Measurements from ENCODE around the gene POLD1.
A peak's percentile ranks its signal among the peaks of the same experiment; 100 is the strongest.
"Not testable (repeated sequence)": the region's sequence is repeated elsewhere in the genome, so short reads cannot be mapped to it uniquely, and the experiment has no call there.

The POLD1 gene

DNA sequence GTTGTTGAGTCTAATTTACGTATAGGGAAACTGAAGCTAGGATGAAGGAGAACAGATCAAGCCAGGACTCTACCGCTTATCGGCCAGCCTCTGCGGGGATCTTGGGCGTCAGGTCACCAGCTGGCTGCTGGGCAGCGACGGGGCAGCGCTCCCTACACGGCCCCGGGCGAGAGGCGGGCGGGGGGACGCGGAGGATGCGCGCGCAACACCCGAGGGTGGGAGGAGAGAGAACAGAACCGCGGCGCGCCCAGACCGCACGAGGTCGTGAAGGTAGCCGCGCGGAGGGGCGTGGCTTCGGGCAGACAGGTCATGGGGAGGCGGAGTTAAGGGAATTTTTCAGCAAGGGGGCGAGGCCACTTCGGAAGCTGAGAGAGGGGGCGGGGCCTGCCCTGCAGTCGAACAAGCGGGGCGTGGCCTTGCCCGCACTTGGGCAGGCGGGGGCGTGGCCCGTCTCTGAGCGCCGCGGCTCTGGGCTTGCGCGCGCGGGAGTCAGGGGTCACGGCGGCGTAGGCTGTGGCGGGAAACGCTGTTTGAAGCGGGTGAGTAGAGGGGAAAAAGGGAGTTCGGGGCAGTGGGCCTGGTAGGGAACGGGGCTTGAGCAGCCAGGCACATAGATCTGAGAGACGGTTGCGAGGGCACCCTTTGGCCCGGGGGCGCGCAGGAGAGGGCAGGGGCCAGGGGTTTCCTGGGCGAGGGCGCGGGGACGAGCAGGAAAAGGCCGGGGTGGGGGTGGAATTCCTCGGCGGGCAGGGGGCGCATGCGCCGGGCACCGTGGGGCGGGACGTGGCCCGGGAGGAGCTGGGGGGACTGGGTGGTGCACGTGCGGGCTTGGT, at the start of gene POLD1:
Gene POLD1, plus strand, starts transcription at position 496 of the 833 bp plus-strand sequence. CDS start 14,505 bp downstream, outside the sequence.
- DNase-seq (ENCODE audit: low read depth in 2 of 2): peak; percentile 97 to 99

DNA sequence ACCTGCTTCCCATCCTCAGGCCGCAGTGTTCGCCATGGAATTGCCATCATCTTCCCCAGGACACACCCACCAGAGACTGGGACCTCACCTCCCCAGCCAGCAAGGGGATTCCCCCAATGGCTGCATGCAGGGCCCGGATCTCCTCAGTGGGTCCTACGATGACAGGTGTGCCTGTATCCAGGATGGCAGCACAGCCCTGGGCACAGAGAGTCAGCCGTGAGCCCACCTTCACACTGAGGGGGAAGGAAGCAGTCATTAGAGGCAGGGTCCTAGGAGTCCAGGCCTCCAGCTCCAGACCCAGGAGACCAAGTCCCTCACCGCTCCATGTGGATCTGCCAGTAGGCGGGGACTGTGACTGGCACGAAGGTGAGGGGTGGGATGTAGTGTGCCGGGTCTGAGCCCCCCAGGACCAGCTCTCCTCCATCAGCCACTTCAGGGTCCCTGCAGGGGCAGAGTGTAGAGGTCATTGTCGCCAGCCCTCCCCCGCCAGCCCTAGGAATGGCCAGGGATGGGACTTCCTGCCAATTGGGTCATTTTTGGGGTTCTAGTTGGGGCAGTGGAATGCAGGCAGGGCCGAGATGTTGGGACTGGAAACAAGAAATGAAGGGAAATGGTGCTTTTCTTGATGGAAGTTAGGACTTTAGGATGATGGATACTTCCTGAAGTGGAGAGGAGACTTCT, 49.3 kb upstream of the POLD1 start:
- no peak for DNase-seq (ENCODE audit: low read depth in 2 of 2)

DNA sequence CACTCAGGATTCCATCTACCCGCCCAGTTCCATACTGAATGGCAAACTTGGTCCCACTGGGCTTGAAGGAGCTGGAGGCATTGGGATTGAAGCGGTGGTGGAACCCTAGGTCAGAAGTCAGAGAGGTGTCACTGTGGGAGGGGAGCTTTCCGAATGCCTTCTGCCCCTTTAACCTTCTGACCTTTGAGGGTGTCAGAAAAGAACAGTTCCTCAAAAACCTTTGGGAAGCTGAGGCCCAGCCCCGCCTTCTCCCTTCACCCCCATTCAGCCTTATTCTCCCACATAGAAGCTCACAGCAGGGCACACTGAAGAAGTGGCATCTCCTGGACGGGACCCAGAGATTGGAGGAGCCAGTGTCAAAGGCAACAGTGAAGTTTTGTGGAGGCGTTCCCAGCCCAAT, 47.1 kb upstream of the POLD1 start:
- DNase-seq (ENCODE audit: low read depth in 2 of 2): not testable (repeated sequence)

DNA sequence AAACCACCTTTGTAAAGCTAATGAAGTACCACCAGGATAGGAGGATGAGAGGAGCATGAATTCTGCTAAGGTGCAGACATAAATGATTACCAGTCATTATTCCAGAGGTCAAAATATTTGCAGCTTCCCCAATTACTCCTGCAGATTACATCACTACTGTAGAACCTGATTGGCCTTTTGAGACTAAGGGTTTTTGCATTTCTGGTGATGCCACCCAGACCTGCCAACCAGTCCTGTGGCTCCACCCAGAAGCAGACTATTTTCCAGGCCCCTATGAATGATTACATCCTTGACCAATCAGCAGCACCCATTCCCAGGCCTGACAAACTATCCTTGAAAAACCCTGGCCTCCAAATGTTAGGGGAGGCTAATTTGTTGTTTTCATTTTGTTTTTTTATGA, 43.8 kb upstream of the POLD1 start:
- no peak for DNase-seq (ENCODE audit: low read depth in 2 of 2)

DNA sequence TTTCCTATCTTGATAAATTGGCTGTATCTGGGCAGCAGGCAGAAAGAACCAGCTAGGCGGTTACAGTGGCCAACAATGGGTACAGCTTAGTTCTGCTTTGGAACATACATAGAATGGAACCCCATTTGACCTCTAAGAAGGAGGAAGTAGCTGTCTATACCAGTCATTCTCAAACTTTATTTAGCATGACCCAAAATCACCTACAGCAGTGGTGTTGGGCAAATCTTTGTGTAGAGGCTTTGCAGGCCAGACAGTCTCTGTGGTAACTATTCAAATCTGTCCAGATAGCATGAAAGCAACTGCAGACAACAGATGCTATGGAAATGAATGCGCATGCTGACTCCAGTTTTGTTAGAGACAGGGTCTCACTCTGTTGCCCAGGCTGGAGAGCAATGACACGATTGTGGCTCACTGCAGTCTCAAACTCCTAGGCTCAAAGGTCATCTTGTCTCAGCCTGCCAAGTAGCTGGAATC, 43.0 kb upstream of the POLD1 start:
- DNase-seq (ENCODE audit: low read depth in 2 of 2): no peak

DNA sequence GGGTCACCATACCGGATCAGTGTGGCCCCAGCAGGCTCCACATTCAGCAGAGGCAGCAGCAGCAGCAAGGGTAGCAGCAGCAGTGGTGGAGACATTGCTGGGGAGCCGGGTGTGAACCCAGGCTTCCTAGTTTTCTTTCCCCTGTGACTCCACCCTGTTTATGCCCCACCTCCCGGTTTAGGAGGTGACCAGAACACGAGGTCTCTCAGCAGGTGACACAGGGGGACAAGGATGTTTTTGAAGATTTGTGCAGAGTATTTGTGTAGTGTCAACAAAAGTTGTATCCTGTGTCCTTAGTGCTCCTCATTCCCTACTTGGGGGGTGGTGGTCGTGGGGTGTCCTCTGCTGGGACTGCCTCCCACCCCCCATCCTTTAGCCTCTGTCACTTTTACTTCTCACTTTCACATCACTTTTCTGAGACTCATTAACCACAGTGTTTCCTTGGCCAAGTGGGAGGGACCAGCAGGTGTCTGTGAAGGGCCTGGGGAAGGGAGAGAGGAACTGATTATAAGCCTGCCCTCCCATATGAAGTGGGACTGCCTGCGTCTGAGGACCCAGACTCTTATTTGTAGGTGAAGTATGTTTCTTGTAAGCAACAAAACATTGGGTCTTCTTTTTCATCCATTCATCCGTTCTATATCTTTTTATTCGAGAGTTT, 39.4 kb upstream of the POLD1 start:
- DNase-seq (ENCODE audit: low read depth in 2 of 2): no peak

DNA sequence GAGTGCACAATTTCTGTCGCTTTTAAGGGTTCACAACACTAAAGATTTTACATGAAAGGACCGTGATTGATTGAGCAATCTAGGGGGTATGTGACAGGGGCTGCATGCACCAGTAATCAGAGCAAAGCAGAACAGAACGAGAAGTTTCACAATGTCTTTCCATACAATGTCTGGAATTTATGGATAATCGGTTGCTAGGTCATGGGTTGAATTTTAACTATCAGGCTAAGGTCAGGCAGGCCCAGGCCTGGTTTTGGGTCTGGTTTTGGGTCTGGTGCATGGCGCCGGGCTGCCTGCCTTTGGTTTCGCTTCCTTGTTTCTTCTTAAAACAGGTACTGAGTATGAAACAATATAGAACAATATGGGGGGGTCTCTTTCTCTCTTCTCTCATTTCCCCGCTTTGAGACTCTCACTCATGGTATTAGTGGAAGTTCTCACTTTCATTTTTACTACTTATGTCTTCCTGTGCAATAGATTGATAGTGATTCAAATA, 37.0 kb upstream of the POLD1 start:
- not testable (repeated sequence) for DNase-seq (ENCODE audit: low read depth in 2 of 2)

DNA sequence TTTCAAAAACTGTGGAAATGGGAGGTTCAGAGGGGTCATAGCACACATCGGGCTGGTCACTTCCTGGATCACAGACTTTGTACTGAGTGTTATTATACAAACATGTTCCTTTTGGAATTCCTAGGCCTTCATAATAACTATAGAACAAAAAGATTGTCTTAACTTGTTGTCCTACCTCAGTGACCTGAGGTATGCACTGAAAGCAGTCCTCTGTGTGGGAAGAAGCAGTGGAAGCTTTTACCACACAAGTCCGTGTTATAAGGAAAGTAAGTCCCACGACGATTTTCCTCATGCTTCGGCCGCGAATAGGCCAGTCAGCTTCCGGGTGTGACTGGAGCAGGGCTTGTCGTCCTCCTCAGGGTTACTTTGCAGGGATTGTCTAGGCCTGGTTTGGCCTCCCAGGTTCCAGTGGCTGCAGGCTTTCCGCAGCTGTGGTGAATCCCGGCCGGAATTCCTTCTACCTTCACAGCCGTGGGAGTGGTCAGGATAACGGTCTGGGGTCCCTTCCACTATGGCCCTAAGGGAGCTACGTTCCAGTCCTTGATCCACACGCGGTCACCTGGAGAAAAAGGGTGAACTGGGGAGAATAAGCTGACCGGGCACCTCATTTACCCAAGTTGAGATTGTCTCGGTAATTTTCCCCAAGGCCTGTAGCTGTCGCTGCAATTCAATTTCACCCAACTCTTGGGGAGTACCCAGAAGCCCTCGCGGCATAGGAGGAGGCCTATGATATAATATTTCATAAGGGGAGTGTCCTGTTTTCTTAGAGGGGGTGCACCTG, 34.7 kb upstream of the POLD1 start:
- DNase-seq (ENCODE audit: low read depth in 2 of 2): no peak

DNA sequence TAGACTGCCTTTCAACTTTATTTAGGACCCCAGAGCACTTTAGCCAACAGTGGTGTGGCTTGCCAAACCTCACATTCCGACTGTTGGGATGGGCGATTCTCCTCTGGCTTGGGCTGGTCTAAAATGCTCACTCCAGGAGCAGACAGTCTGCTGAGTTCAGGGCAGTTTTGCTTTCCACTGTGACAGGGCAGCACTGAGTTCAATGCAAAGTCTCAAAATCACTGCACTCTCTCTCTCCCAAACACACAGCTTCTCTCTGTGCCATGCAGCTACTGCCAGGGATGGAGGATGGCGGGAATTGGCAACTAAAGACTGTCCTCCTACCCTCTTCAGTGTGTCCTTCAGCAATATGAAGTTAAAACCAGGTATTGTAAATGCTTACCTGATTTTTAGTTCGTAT, 31.9 kb upstream of the POLD1 start:
- DNase-seq (ENCODE audit: low read depth in 2 of 2): no peak

DNA sequence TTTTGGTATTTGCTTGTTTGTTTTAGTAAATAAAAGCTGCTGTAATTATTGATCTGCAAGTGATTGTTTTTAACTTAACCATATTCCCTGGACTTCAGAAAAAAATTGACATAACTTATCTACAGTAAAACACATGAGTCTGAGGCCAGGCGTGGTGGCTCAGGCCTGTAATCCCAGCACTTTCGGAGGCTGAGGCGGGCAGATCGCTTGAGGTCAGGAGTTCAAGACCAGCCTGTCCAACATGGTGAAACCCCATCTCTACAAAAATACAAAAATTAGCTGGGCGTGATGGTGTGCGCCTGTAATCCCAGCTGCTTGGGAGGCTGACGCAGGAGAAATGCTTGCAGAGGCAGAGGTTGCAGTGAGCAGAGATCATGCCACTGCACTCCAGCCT, 30.7 kb upstream of the POLD1 start:
- not testable (repeated sequence) for DNase-seq (ENCODE audit: low read depth in 2 of 2)

DNA sequence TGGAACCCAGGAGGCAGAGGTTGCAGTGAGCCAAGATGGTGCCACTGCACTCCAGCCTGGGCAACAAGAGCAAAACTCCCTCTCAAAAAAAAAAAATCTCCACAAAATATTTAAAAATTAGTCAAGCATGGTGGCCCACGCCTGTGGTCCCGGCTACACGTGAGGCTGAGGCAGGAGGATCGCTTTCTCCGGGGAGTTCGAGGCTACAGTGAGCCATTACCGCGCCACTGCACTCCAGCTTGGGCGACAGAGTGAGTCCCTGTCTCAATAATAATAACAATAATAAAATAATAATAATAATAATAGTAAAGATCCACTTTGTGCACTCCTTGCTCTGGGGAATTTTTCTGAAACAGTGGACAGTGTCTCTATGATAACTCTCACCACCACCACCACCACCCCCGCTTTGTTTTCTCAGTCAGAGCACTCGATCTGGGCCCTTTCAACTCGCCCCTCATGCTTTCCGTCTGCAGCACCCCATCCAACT, 27.4 kb upstream of the POLD1 start:
- no peak for DNase-seq (ENCODE audit: low read depth in 2 of 2)

DNA sequence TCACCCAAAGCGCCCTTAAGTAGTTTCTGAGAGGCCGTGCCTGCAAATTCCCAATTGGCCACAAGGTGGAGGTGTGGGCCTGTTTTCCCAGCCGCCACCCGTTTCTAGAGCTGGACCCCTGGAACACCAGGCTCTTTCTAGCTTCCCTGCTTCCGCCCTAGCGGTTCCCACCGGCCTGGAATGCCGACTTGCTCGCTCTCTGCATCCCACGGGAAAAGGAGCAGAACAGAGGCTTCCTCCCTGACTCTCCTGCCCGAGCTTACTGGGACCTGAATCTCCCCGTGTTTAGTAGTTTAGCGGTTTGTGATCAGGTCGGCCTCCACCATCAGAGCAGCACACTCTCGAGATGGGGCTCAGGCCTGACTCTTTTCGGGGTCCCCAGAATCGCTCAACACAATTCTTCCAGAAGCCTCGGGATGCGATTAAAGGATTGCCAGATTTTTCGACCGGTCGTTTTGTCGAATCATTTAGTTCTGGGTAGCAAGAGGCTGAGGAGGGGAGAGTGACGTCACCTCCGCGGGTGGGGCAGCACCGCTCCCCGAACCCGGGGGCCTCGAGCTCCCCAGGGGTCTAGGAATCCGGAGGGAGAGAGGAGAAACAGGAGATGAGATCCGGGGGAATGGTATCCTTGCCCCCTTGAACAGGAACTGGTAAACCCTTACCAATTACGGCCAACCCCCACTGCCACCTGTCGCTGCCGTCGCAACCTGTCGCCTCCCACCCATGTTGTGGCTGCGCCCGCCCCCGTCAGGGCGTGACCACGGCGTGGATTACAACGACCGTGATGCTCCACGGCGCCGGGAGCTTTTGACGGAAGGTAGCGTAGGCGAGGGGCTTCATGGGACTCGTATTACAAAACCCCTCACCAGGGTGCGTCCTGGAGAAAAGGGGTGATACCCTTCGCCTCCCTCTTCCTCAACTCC, 26.7 kb upstream of the POLD1 start:
- peak; percentile 71 to 84 for DNase-seq (ENCODE audit: low read depth in 2 of 2)

DNA sequence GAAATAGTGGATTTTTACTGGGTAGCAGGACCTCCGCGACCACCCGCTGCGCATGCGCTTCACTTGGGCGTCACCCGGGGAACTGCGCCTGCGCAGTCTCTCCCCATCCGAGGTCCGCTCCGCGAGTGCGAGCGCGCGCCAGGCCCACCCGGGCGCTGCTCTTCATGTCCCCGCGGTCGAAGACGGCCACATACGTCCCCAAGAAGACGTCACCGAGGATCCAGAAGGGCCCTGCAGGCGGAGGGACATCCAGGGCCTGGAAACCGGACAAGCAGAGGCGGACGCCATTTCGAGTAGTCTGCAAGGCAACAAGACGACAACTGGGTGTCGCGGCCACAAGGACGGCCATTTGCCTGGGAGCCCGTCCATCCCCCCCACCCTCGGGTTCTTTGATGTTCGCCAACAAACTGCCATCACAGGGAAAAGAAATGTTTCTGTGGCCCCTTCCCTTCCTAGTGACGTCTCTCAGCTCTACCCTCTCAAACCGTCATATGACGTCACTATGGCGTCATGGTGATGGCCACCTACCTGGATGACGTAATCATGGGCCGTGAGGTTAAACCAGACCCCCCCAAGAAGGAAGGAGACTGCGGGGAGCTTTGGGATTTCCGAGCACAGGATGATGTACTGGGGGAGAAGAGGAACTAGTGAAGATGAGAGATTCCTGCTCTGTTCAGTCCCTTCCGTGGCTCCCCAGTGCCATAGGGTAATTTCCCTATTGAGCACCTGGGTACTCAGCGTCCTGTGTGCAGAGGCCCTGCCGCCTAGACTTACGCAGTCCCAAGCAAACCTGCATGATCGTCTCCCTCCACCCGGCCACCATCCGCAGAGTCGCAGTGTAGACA, 25.4 kb upstream of the POLD1 start:
- peak; percentile 61 to 67 for DNase-seq (ENCODE audit: low read depth in 2 of 2)

DNA sequence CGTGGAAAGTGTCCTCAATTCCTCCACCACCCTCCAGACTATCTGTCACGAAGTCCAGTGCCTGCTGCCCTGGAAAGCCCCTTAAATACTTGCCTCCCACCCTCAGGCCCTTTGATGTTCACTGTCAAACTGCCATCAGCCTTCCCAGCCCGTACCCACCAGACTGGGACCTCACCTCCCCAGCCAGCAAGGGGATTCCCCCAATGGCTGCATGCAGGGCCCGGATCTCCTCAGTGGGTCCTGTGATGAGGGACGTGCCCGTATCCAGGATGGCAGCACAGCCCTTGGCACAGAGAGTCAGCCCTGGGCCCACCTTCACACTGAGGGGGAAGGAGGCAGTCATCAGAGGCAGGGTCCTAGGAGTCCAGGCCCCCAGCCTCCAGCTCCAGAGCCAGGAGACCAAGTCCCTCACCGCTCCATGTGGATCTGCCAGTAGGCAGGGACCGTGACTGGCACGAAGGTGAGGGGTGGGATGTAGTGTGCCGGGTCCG, 24.8 kb upstream of the POLD1 start:
- no peak for DNase-seq (ENCODE audit: low read depth in 2 of 2)

DNA sequence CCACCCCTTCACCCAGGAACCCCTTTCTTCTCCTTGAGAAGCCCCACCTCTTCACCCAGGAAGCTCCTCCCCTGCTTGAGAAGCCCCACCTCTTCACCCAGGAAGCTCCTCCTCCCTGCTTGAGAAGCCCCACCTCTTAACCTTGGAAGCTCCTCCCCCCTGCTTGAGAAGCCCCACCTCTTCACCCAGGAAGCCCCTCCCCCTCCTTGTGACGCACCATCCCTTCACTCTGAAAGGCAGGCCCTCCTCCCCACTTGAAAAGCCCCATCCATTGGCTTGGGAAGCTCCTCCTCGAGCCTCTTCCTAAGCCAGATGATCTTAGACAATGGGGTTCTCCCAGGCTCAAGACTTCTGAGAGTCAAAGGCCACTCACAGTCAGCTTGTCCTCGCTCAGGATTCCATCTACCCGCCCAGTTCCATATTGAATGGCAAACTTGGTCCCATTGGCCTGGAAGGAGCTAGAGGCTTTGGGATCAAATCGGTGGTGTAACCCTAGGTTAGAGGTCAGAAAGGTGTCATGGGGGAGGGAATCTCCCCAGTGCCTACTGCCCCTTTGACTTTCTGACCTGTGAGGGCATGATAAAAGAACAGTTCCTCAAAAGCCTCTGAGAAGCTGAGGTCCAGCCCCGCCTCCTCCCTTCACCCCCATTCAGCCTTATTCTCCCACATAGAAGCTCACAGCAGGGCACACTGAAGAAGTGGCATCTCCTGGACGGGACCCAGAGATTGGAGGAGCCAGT, 22.7 kb upstream of the POLD1 start:
- no peak for DNase-seq (ENCODE audit: low read depth in 2 of 2)

DNA sequence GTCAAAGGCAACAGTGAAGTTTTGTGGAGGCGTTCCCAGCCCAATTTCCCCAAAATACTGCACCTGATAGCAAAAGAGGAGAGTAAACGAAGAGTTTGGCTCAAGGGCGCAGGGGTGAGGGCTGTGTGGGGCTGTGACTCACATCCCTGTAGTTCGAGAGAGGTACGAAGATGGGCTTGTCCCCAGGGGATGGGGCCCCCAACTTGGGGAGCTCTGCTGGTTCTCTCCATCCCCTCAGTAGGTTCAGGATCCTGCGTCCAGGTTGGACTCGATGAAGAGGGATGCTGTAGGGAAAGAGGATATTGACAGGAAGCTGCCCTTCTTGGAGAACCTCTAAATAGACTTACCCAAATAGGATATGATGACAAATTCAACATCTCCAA, 22.1 kb upstream of the POLD1 start:
- DNase-seq (ENCODE audit: low read depth in 2 of 2): no peak

DNA sequence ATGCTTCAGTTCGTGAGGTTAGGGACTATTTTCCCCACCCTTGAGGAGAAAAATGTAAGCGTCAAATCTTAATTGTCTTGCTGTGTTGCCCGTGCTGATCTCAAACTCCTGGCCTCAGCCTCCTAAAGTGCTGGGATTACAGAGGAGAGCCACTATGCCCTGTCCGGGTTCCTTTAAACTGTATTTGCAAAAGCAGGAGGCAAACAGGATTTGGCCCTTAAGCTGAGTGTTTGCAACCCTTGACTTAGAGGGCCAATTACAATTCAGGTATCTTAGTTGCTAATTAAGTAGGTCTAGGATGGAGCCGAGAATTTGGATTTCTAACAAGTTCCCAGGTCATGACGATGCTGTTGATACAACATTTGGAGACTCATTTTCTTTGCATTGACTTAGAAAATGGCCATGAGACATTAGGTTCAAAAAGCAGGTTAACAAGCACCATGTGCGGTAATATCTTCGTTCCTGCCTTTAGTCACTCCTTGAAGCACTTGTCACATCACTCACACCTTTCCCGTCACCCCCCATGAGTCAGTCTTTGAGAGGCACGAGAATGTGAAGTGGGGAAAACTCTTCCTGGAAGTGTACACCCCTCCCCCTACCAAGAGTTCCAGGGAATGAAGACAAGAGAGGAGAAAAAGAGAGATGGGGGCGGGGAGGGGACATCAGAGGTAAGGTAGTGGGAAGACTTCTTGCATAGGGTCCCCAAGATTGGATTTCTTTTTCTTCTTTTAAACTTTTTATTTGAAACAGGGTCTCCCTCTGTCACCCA, 21.3 kb upstream of the POLD1 start:
- DNase-seq (ENCODE audit: low read depth in 2 of 2): no peak
